Left renal pelvis (tissue), 4 donors: ENCODE data around the gene ZNF543. TPM values are rescaled to one million over a fixed set of nuclear protein-coding genes. Genes with fewer than 3 reads are reported as not detected.

Experiments
- DNase-seq, 4 donors: peaks; one replicate each; pipeline ENCODE4 v3.0.0-alpha.2; 2013; ENCODE audit warnings: low read depth in 4 of 4, low spot score in 3 of 4
- polyA plus RNA-seq, 4 donors: library from polyadenylated mRNA; unstranded; fragments of 120-200 nt; gene quantifications; one replicate each; pipeline ENCODE4 v1.2.1, GENCODE V29; 2013; ENCODE audit not compliant: insufficient read length in 4 of 4

The ZNF543 gene
- polyA plus RNA-seq, 4 donors: 7.2 to 10.3 (median 8.8) TPM

DNA sequence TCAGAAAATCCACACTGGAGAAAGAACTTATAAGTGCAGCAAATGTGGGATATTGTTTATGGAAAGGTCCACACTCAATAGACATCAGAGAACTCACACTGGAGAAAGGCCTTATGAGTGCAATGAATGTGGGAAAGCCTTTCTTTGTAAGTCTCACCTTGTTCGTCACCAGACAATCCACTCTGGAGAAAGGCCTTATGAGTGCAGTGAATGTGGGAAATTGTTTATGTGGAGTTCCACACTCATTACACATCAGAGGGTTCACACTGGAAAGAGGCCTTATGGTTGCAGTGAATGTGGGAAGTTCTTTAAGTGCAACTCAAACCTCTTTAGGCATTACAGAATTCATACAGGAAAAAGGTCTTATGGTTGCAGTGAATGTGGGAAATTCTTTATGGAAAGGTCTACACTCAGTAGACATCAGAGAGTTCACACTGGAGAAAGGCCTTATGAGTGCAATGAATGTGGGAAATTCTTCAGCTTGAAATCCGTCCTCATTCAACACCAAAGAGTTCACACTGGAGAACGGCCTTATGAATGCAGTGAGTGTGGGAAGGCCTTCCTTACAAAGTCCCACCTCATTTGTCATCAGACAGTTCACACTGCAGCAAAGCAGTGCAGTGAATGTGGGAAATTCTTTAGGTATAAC lies 57.4 kb downstream of the ZNF543 start:
- DNase-seq: no peak

Other genes starting within 250 kb of the ZNF543 start
- gene USP29, start 200.5 kb upstream of the ZNF543 start, polyA plus RNA-seq: under 1 TPM in 1 of 4 donors, not detected in 3; 0.13 TPM
- under 1 TPM in 2 of 4 donors, not detected in 2; 0.05 to 0.11 TPM for gene ZIM3, start 175.3 kb upstream of the ZNF543 start, polyA plus RNA-seq
- gene DUXA, start 153.0 kb upstream of the ZNF543 start, polyA plus RNA-seq: not detected
- gene ZNF264, start 129.0 kb upstream of the ZNF543 start, polyA plus RNA-seq: 10 to 100 TPM; 18.5 to 23.4 (median 20.2) TPM
- gene AURKC, start 89.4 kb upstream of the ZNF543 start, polyA plus RNA-seq: 1 to 10 TPM in 3 of 4 donors, under 1 TPM in 1; 0.96 to 6.5 (median 1.7) TPM
- 1 to 10 TPM; 5.3 to 6.9 (median 6.3) TPM for gene ZNF805, start 79.8 kb upstream of the ZNF543 start, polyA plus RNA-seq
- gene ZNF460, start 40.0 kb upstream of the ZNF543 start, polyA plus RNA-seq: 1 to 10 TPM; 2.6 to 3.5 (median 3.0) TPM
- 10 to 100 TPM; 14.7 to 19.0 (median 17.1) TPM for gene ZNF304, start 30.8 kb downstream of the ZNF543 start, polyA plus RNA-seq
- 10 to 100 TPM; 14.8 to 20.2 (median 16.6) TPM for gene TRAPPC2B, start 43.1 kb downstream of the ZNF543 start, polyA plus RNA-seq
- 1 to 10 TPM; 2.5 to 6.6 (median 6.0) TPM for gene ZNF547, start 43.1 kb downstream of the ZNF543 start, polyA plus RNA-seq
- gene ZNF548, start 69.4 kb downstream of the ZNF543 start, polyA plus RNA-seq: 10 to 100 TPM; 21.8 to 27.6 (median 24.8) TPM
- gene ZNF17, start 90.7 kb downstream of the ZNF543 start, polyA plus RNA-seq: 10 to 100 TPM; 11.7 to 13.9 (median 12.3) TPM
- gene ZNF749, start 114.9 kb downstream of the ZNF543 start, polyA plus RNA-seq: 10 to 100 TPM in 3 of 4 donors, 1 to 10 TPM in 1; 5.6 to 14.0 (median 12.7) TPM
- 1 to 10 TPM; 1.6 to 5.8 (median 3.1) TPM for gene VN1R1, start 136.7 kb downstream of the ZNF543 start, polyA plus RNA-seq
- 10 to 100 TPM in 3 of 4 donors, 1 to 10 TPM in 1; 9.8 to 23.2 (median 22.3) TPM for gene ZNF772, start 157.1 kb downstream of the ZNF543 start, polyA plus RNA-seq
- gene ZNF419, start 167.3 kb downstream of the ZNF543 start, polyA plus RNA-seq: 10 to 100 TPM; 14.2 to 23.6 (median 20.2) TPM
- gene ZNF773, start 179.5 kb downstream of the ZNF543 start, polyA plus RNA-seq: 10 to 100 TPM; 10.1 to 13.9 (median 11.6) TPM
- 10 to 100 TPM; 10.5 to 15.7 (median 14.1) TPM for gene ZNF549, start 206.9 kb downstream of the ZNF543 start, polyA plus RNA-seq
- gene ZNF550, start 239.4 kb downstream of the ZNF543 start, polyA plus RNA-seq: 10 to 100 TPM; 15.1 to 22.7 (median 21.1) TPM